Gastroesophageal sphincter (tissue), 4 donors: ENCODE results near the gene TLCD2. TPM values are rescaled to one million over a fixed set of nuclear protein-coding genes. Genes with fewer than 3 reads are reported as not detected.

ENCODE experiments used
- ATAC-seq: fragments of 150-250 bp; one replicate; pipeline ENCODE4 v1.9.1; 2016; ENCODE audit warnings: mild to moderate bottlenecking, moderate library complexity
- H3K27ac ChIP-seq, 4 donors: fragments of 200-600 bp; sonication (generic) in 3 of 4; 1 replicate in 3 of 4; 2 replicates in 1 of 4; pipeline ENCODE4 v1.5.1; 2016 to 2019
- H3K27me3 ChIP-seq: fragments of 200-600 bp; sonication (generic); one replicate; pipeline ENCODE4 v1.5.1; 2019
- H3K36me3 ChIP-seq, 2 donors: fragments of 200-600 bp; sonication (generic); one replicate each; pipeline ENCODE4 v1.5.1; 2019; ENCODE audit warnings: control low read depth in 1 of 2
- H3K4me1 ChIP-seq, 3 donors: fragments of 200-600 bp; sonication (generic); 1 replicate in 2 of 3; 2 replicates in 1 of 3; pipeline ENCODE4 v1.5.1; 2016 to 2019; ENCODE audit warnings: control low read depth in 2 of 3
- H3K4me3 ChIP-seq, 2 donors: fragments of 200-600 bp; sonication (generic); one replicate each; pipeline ENCODE4 v1.5.1; 2019; ENCODE audit warnings: mild to moderate bottlenecking in 1 of 2, moderate library complexity in 1 of 2
- H3K9me3 ChIP-seq, 3 donors: fragments of 200-600 bp; sonication (generic); one replicate each; pipeline ENCODE4 v1.5.1; 2017 to 2019; ENCODE audit warnings: control low read depth in 2 of 3
- CTCF ChIP-seq, 4 experiments: fragments of 200-600 bp in 2 of 4; fragments of 450-650 bp in 2 of 4; sonication (generic) in 1 of 4; IDR thresholded peaks; one replicate each; pipeline ENCODE4 v1.5.1; 2017 to 2019; ENCODE audit warnings: antibody characterized with exemption in 4 of 4, mild to moderate bottlenecking in 2 of 4, moderate library complexity in 2 of 4
- EP300 ChIP-seq: sonication (generic); formaldehyde crosslinking; IDR thresholded peaks from one replicate; pipeline ENCODE4 v1.6.1; 2017; ENCODE audit warnings: antibody characterized with exemption, mild to moderate bottlenecking
- POLR2A ChIP-seq, 2 donors: fragments of 450-650 bp; IDR thresholded peaks; one replicate each; pipeline ENCODE4 v1.6.1; 2017; ENCODE audit warnings: antibody characterized with exemption in 2 of 2, mild to moderate bottlenecking in 2 of 2, moderate library complexity in 1 of 2
- POLR2AphosphoS5 ChIP-seq: sonication (generic); formaldehyde crosslinking; IDR thresholded peaks from one replicate; pipeline ENCODE4 v1.6.1; 2017; ENCODE audit warnings: antibody characterized with exemption
- WGBS, 2 donors: methylation state at CpG; one replicate each; pipeline ENCODE4 v1.1.5; 2018; ENCODE audit warnings: low coverage in 1 of 2; 5-methylcytosine and 5-hydroxymethylcytosine counted together
- total RNA-seq, 4 donors: library from RNA; depleted of rRNA; stranded (reverse); fragments of >200 nt; gene quantifications; one replicate each; pipeline ENCODE4 v1.1.0, GENCODE V29; 2016

The TLCD2 gene
- 1 to 10 TPM; 4.2 to 5.1 (median 4.8) TPM for total RNA-seq

- ATAC-seq, result peak; percentile 50
- Histone ChIP-seq H3K4me3 (peak within 1 kb of the TSS; percentile 83 to 90), H3K4me1 (peaks cover 2 to 59% (median 35%) of the 10 kb centered on the region in 3 donors), H3K9me3 (no peaks in the 10 kb centered on the region), H3K36me3 (peaks cover 0 to 36% of the 10 kb centered on the region in 2 donors), H3K27me3 (no peaks in the 10 kb centered on the region), H3K27ac (peak within 1 kb of the TSS; percentile 54 to 88 (median 86))
- TF ChIP-seq POLR2A (IDR thresholded peaks at IDR 0.05) (peak; percentile 46 to 70), CTCF (IDR thresholded peaks at IDR 0.05) (peak in 1 of 4 experiments; percentile 21), POLR2AphosphoS5 (peak; percentile 66), EP300 (no peak)
- WGBS, 2 donors, result 11% methylated on average over 13 of the region's 83 CpGs; no CpG with 5 or more reads in 1 of the 2 donors
These were observed at the start of gene TLCD2 for GRCh38 chr17:1709971-1710806. TLCD2 (minus strand) TSS chr17:1710377; CDS start chr17:1710242, 135 bp downstream.

GRCh38 chr17:1759529-1759928 is 49.4 kb upstream of the TLCD2 start:
- no peaks in the 10 kb centered on the region for H3K9me3 ChIP-seq
- peaks cover 12% of the 10 kb centered on the region for H3K27me3 ChIP-seq
- ATAC-seq, result no peak
- no peaks in the 10 kb centered on the region for H3K36me3 ChIP-seq
- peaks cover 0 to 17% (median 8%) of the 10 kb centered on the region in 3 donors for H3K4me1 ChIP-seq
- no peak overlapping the region for H3K4me3 ChIP-seq
- TF ChIP-seq POLR2A (IDR thresholded peaks at IDR 0.05) (no peak), POLR2AphosphoS5 (no peak), CTCF (IDR thresholded peaks at IDR 0.05) (no peak), EP300 (no peak)
- WGBS, 2 donors, result 50 to 72% methylated on average over 2 to 5 of the region's 5 CpGs
- no peak overlapping the region for H3K27ac ChIP-seq

GRCh38 chr17:1758807-1759206 is 48.6 kb upstream of the TLCD2 start:
- 70 to 95% methylated on average over 7 to 12 of the region's 15 CpGs for WGBS, 2 donors
- H3K4me3 ChIP-seq, result no peak overlapping the region
- H3K36me3 ChIP-seq, result no peaks in the 10 kb centered on the region
- H3K9me3 ChIP-seq, result no peaks in the 10 kb centered on the region
- TF ChIP-seq POLR2A (IDR thresholded peaks at IDR 0.05) (no peak), EP300 (no peak), POLR2AphosphoS5 (no peak), CTCF (IDR thresholded peaks at IDR 0.05) (no peak)
- H3K27ac ChIP-seq, result no peak overlapping the region
- H3K4me1 ChIP-seq, result peaks cover 0 to 10% (median 3%) of the 10 kb centered on the region in 3 donors
- H3K27me3 ChIP-seq, result peaks cover 19% of the 10 kb centered on the region
- ATAC-seq, result no peak

- no peak for TF ChIP-seq POLR2A (IDR thresholded peaks at IDR 0.05)
- no peak for TF ChIP-seq POLR2AphosphoS5
- TF ChIP-seq CTCF (IDR thresholded peaks at IDR 0.05), result no peak
- TF ChIP-seq EP300, result no peak
- Histone ChIP-seq H3K4me1 (no peaks in the 10 kb centered on the region), H3K4me3 (no peak overlapping the region), H3K9me3 (no peaks in the 10 kb centered on the region), H3K27ac (no peak overlapping the region), H3K36me3 (no peaks in the 10 kb centered on the region), H3K27me3 (peaks cover 20% of the 10 kb centered on the region)
- WGBS, 2 donors, result 58 to 65% methylated on average over 10 to 14 of the region's 17 CpGs
- ATAC-seq, result no peak
These were observed 45.7 kb upstream of the TLCD2 start for GRCh38 chr17:1755827-1756262.
